Adrenal gland (tissue), 5 donors: ENCODE data around the gene TSHZ2.

Experiments
- CTCF ChIP-seq, 6 experiments: fragments of 450-650 bp in 4 of 6; fragments of 200-600 bp in 2 of 6; sonication (generic) in 1 of 6; IDR thresholded peaks; 1 replicate in 5 of 6; 2 replicates in 1 of 6; pipeline versions ENCODE4 v1.5.1 to v1.8.0; 2016 to 2021; ENCODE audit warnings: antibody characterized with exemption in 6 of 6, mild to moderate bottlenecking in 2 of 6, moderate library complexity in 1 of 6
- POLR2A ChIP-seq, 2 donors: fragments of 450-650 bp; IDR thresholded peaks; one replicate each; pipeline ENCODE4 v1.6.1; 2017; ENCODE audit warnings: antibody characterized with exemption in 2 of 2, mild to moderate bottlenecking in 2 of 2, moderate library complexity in 1 of 2
- donor health status: DM: no; HTN: no; CAD: no.

GRCh38 chr20:53389516-53390300 is 417.6 kb downstream of the TSHZ2 start:
- no peak for TF ChIP-seq CTCF (IDR thresholded peaks at IDR 0.05)
- TF ChIP-seq POLR2A (IDR thresholded peaks at IDR 0.05) = no peak
